HK-2 (cell line): ENCODE measurements around the gene TIMP2.
A peak's percentile ranks its signal among the peaks of the same experiment; 100 is the strongest.
"Not testable (repeated sequence)": the region's sequence is repeated elsewhere in the genome, so short reads cannot be mapped to it uniquely, and the experiment has no call there.

Experiments used
- DNase-seq: peaks from one replicate; pipeline ENCODE4 v3.0.0-alpha.2; 2018; ENCODE audit not compliant: unreplicated experiment

The TIMP2 gene

DNA sequence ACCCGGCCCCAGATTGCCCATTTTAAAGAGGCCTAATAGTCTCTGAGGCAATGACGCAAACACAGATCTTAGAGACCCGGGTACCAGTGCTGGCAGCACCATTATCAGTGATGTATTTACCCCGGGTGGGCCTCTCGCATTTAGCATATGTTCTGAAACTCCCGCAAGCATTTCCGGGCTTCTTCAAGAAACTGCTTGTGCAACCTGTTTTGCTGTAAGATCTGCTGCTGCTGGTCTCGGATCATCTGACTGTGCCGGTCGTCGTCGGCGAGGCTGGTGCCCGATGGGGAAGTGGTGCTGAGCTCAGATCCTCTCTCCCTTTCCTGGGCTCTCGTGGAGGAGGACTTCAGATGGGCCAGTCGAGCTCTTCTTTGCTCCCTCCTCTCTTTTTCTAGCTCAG lies 34.7 kb downstream of the TIMP2 start:
- no peak for DNase-seq

DNA sequence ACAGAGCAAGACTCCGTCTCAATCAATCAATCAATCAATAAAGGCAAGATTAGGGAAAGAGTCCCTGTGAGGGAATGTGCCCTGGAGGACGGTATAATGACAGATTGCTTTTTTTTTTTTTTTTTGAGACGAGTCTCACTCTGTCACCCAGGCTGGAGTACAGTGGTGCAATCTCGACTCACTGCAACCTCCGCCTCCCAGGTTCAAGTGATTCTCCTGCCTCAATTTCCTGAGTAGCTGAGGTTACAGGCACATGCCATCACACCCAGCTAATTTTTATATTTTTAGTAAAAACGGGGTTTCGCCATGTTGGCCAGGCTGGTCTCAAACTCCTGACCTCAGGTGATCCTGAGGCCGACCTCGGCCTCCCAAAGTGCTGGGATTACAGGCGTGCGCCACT lies 35.1 kb downstream of the TIMP2 start:
- not testable (repeated sequence) for DNase-seq

DNA sequence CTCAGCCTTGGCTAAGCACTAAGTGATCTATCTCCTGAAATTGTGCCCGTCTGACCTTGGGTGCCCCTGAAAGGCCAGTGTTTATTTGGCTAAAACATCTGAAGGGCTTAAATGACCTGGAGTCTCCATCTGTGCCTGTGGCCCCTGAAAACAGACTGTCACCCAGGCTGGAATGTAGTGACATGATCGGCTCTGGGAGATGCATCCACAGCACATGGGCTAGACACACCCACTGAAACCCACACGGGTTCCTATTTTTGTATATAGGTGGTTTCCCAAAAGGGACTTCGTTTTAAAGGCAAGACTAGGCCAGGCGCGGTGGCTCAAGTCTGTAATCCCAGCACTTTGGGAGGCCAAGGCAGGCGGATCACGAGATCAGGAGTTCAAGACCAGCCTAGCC lies 35.7 kb downstream of the TIMP2 start:
- DNase-seq = no peak

DNA sequence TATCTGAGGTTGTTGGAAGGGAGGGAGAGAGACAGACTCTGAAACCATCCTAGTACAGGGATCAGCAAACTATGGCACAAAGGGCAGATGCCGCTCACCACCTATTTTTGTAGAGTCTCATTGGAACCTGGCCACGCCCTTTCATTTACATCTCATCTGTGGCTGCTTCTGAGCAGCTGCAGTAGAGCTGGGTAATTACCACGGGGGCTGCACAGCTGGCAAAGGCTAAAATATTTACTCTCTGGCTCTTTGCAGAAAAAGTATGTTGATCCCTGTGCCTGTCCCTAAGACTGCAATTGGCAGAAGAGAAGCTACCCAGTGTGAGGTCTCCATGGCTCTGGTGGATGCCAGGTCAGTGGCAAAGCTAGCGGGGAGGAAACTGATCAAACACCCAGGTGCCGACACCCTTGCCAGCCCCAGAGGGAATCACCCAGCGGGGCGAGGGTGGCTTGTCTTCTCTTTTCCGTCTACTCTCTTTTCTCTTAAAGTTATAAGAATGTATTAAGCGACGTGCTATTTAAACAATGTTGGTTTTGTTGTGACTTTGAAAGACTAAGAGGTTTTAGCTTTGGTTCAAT lies 36.2 kb downstream of the TIMP2 start:
- no peak for DNase-seq

DNA sequence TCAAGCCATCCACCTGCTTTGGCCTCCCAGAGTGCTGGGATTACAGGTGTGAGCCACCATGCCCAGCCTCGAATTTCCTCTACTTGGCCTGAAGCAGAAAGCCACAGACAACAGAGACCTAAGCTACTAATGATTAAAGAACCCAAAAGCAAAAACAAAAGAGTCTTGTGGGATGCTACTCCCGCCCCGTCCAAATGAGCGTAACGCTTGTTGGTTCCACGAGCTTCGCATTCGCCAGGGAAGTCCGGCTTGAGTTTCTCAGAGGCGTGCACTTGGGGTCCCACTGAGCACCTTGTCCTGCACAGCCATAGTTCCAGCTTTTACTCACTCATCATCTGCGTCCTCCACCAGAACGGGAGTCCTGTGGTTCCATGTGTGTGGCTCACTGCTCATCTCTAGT lies 38.2 kb downstream of the TIMP2 start:
- DNase-seq = no peak

DNA sequence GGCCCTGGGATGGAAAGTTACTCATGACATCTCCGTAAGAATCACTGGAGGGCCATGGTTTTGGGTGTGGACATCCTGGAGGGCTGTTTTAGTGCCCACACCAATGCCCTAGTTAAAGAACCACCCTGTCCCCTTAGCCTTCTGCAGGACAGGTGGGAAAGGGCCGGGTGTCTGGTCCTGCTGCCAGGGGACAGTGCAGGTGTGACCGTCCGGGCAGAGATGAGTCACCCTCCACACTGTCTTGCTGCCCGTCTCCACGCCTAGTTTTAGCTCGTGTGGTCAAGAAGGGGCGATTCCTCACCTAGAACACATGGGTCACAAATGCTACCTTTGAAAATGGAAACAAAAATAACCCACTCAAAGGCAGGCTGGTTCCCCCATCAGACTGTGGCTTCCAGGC lies 39.2 kb downstream of the TIMP2 start:
- DNase-seq = no peak

DNA sequence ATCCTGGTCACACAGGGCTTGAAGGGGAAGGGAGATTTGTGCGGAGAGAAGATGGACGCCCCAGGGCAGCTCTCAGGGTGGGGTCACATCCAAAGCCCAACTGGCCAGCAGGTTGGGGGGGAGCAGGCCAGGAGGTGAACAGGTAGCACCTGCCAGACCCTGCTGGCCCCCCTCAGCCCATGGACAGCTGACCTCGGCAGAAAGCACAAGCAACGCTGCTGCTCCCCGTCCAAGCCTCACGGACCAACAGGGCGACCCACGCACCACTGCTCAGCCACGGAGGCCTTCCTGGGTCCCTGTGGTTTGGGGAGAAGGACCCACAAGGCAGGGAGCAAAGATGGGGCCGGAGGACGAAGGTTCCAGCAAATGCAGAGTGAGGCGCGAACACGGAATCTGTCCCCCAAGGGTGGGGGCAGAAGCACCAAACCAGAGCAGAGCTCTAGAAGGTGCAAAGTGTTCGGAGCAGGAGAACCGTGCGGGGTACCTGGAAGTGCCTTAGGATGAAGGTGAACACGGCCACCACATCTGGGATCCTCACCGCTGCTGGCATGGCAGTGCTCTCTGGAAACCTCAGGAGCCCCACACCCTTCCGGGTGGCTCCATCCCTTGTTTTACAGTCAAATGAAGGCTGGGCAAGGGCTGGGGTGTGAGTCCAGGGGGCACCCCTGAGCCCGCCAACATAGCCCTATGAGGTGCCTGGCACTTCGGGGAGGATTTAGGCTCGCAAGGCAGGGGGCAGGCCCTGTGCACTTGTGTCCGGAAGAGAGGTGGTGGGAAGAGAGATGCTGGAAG lies 40.1 kb downstream of the TIMP2 start:
- DNase-seq = no peak

DNA sequence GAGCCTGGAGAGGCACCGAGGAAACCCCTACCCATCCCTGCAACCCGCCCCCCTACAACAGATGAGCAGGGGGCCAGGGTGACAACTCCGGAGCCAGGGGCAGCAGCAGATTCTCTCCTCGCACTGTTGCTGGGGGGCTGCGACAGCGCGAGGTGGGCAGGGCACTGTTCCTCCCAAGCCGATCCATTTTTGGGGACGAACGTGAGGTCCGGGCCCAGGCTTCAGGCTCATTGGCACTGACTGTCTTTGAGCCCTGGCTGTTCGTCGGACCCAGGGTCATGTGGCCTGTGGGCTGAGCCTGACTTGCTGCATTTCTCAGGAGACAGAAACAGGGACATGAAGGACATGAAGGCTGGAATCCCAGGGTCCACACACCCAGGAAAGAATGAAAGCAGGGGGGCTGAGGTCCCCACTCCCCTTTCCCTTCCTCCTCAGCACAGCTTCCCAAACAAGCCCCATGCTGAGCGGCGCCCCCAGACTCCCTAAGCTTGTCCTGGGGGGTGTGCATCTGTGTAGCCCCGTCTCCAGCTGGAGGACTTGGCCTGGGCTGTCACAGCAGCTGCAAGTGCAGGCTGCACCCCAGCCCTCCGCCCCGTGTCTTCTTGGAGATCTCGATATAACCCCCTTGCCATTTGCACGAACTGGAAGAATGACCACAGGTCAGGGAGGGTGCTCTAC lies 40.9 kb downstream of the TIMP2 start:
- no peak for DNase-seq

DNA sequence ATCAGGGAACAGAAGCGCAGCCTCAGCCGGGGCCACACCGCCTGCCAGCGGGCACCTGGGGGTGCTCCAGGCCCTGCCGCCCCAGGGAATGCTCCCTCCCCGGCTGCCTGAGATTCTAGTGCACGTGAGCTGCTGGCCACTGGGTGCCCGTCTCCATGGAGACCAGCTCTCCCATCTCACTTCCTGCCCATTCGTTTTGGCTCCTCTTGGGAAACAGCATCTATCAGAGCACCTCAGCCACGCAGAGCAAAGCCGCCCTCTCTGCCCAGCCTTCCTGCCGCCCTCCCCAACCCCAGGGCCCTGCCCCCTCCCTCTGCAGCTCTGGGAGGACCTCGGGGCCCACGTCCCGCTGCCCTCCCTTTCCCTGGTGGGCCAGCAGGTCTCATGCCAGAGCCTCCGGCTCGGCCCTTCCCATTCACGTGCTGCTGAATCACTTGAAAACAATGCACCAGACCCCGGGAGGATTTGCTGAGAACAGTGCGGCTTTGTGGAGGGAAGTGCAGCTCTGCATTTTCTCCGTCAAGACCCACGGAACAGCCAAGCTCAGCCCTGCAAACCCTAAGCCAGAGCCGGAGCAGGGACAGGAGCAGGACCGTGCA lies 41.6 kb downstream of the TIMP2 start:
- peak; percentile 87 for DNase-seq

DNA sequence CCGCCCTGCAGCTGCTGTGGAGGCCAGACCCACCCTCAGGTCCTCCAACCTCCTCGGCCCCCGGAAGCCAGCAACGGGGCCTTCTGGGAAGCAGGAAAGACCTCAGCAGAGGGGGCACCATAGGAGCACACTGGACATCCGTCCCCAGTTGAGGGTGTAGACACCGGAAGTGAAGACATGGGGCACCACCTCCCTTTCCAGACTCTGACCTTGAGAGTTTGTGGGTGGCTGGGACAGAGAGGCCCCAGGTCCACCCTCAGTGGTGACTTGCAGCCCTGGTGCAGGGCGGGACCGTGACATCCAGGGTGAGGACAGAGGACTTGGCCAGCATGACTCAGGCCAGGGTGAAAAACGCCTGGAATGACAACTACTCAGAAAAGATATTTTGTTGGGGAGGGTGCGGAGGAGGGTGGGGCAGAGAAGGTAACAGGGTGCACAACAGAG lies 42.1 kb downstream of the TIMP2 start:
- peak; percentile 83 for DNase-seq

DNA sequence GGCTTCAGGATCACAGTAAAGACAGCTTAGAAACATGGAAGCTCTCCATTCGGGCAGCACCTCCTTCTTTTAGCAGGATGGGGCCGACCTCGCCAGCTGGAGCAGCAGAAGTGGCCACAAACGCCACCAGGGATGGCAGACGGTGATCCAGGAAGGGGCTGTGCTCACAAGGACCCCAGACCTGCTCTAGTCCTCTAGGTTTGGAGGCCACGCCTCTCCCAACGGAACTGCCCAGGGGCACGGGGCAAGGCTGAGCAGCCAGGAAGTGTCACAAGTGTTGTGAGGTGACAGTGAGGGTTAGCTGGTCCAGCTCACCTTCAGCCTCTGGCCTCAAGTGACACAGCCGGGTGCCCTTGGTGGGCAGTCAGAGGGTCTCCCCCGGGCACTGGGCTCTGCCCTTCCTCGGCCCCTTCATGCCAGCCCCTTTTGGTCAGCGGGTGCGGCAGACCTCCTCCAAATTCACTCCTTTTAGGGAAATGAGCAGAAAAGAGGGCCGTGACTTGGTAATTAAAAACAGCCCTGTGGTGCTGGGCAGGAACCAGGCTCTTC lies 42.6 kb downstream of the TIMP2 start:
- no peak for DNase-seq

DNA sequence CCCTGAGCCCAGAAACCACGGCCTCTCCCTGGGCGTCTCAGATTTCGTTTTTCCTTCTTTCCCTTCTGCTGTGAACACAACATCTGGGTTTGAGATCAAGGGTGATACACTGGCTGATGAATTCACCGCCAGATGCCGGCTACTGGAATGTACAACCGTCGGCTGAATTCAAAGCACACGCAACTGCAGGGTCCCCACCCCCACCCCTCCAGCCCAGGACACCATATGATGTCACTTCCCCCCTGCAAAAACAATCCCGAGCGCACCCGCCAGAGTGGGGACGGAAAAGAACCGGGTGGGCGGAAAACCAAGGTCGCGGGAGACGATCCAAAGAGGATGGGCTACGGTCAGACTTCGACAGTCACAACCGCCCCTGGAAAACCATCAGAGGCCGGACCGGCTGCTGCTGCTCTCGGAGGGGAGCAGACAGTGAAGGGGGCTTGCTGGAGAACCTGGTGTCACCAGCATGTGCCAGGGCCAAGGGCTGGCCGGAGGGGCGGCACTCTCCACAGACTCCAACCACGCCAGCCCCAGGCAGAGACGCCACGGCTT lies 45.5 kb downstream of the TIMP2 start:
- no peak for DNase-seq

DNA sequence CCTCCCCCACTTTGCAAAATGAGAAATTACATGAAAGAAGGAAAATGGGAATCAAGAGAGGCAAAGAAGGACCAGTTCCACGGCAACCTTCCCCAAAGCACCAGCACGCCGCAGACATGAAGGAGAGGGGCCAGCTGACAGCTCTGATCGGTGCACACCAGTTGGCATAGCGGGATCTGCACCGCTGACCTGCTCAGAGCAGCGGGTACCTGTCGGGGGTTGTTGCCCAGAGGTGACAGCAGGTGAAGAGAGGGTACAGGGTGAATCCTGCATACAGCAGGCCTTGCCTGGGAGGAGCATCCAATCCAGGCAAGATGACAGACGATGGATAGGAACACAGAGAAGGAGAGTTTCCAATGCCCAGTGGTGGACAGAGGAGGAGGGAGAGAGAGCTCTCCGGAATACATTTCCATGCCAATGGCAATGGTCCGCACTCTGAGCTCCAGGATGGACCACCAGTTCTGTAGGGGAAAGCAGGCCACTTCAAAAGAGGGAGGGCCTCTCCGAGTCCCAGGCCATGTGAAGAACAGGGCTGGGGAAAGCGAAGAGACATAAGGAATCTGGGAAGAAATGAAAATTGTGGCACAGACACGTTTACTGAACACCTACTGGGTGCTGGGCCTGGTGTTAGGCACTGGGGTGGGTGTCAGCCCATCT lies 46.2 kb downstream of the TIMP2 start:
- DNase-seq = no peak

DNA sequence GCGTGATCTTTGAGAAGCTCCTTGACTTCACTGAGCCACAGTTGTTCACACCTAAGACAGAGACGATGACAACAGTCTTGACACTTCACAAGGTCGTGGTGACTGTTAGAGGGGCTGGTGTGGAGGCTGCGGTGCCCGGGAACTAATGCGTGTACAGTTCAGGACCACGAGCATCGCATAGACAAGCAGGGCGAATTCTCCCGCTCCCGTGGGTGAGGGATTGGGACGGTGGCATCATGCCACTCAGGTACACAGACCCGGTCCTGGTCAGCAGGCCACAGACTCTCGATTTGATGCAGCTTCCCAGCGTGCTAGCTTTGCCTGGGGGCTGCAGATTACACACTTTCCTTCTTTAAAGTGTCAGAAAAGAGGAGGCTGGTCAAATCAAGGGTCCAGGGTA lies 46.9 kb downstream of the TIMP2 start:
- DNase-seq = no peak

DNA sequence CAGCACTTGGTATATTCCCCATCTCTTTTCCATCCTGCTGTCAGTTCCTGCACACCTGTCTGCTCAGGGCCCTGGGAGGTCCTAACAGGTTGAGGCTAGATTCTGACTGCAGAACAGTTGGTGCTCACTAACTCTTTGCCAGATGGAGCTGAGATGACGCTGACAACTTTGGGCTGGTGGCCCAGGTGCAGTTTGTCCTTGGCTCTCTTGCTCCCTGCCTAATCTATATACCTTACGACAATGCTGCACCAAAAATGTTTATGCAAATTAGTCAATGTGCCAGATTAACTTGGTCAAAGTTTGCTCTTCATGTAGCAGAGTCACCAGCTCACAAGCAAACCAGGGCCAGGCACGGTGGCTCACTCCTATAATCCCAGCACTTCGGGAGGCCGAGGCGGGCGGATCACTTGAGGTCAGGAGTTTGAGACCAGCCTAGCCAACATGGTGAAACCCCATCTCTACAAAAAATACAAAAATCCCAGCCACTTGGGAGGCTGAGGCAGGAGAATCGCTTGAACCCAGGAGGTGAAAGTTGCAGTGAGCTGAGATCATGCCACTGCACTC lies 48.2 kb downstream of the TIMP2 start:
- not testable (repeated sequence) for DNase-seq

DNA sequence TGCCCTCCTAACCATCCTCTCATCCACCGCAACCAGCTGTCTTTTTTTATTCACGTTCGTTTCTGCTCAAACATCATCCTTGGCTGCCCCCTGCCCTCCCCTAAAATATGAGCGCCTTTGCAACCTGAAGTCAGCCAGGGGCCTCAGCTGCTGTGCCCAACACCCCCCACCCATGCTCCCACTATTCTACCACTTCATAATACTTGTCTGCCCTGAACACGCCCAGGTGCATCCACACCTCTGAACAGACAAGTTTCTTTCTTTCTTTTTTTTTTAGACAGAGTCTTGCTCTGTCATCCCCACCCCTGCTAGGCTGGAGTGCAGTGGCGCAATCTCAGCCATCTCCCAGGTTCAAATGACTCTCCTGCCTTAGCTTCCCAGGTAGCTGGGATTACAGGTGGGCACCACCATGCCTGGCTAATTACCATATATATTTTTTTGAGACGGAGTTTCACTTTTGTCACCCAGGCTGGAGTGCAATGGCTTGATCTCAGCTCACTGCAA lies 49.0 kb downstream of the TIMP2 start:
- DNase-seq = no peak

DNA sequence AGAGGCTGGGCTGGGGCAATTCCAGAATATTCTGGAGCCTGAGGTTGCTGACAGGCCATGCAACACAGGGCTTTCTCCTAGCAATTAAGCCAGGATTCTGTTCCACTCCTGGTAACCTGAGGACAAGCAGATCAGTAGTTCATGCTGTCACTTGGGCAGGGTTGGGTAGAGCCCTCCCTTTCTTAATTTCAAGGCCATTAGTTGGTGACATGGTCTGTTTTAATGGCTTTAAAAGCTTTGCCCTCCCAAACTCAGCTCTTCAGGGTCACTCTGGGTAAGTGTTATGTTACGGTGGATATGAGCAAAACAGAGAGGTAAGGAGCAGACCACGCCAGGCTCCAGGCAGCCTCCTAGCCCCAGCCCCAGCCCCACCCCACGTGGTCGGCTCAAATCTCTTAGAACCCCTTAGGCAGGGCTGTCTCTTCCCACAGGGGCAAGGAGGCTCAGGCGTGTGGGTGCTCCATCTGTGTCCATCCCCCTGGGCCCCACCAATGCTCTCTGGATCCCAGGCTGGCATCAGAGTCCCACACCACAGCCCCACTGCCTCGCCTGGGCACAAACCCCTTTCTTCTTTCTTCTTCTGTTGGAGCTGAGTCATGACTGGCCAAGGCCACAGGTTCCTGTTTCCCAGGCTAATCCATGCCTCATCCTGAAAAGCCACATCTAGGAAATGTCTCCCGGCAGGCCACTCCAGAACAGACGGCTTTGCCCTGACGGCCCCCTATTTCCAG lies 49.7 kb downstream of the TIMP2 start:
- DNase-seq = peak; percentile 34

DNA sequence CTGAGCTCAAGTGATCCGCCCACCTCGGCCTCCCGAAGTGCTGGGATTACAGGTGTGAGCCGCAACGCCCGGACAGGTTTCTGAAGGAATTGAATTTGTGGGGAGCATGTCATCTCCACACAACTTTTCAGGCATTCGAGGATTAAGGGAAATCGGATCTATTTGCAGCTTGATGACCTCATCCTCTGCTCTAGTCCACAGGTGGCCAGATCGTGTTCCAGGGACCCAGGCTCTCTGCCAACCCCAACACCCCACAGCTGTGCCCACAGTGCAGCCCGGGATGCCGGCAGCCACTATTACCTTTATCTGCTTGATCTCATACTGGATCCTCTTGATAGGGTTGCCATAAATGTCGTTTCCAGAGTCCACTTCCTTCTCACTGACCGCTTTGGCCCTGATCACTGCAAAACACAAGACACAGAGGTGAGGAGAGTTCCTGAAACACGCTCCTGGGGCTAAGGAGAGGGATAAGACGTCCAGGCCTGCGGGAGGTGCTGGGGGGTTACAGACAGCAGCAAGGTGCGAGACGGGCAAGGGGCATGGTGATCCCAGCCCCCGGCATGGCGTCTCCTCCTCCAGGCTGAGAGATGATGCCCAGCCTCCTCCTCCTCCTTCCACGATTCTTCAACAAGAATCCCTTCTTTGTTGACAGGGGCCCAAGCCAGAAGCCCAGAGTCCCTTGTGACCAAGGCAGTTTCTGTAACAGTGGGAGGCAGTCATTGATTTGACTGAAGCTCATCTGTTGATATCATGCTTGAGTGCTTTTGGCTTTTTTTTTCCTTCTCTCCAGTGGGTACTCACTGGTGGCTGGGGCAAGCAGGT lies 51.5 kb downstream of the TIMP2 start:
- DNase-seq = no peak

DNA sequence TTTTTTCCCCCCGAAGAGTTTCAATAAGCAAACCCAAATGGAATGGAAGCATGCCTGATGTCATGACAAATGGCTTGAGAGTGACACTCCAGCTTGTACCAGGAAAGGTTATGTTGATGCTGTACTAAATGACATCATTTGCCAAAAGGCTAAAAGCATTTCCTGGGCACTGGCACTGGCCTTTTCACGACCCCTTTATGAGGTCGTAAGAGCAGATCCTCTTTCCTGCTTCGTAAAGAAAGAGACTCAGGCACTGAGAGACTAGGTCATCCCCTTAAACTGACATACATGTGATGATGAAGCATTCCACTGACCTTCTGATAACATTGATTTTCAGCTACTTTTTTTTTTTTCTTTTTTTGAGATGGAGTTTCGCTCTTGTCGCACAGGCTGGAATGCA lies 52.7 kb downstream of the TIMP2 start:
- DNase-seq = no peak
